Lower leg skin (tissue), 3 donors: ENCODE data around the gene FAM53A.

Experiments used
- POLR2A ChIP-seq, 2 donors: fragments of 450-650 bp; IDR thresholded peaks; one replicate each; pipeline ENCODE4 v1.6.1; 2016 to 2017; ENCODE audit warnings: antibody characterized with exemption in 2 of 2, mild to moderate bottlenecking in 1 of 2, moderate library complexity in 1 of 2
- TF ChIP-seq, protein P1 (sequence below), 3 donors: fragments of 450-650 bp; IDR thresholded peaks; one replicate each; pipeline ENCODE4 v1.5.1; 2016; ENCODE audit warnings: antibody characterized with exemption in 3 of 3, mild to moderate bottlenecking in 3 of 3, moderate library complexity in 2 of 3

DNA sequence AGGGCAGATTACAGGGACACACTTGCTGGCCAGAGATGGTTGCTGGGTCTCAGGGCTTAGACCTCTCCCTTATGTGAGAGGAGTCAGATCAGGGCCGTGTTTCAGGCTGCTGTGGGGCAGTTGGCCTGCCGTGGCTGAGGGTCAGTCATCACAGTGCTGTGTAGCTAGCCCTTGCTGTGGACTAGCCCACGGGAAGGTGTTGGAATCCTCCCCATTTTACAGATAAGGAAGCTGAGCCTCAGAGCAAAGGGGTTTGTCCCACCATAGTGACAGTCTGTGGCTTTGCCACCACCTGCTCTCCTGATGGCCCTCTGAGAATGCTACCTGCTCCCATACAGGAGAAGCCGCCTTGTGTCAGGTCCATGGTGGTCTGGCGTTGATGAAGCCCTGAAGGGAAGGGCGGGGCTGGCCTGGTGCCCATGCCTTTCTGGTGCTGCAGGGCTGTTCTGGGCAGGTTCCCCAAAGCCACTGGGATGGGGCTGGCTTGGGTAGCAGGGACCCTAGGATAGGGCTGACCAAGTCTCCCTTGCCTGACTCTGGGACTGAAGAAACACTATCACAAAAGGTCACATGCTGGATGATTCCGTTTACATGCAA, 2.4 kb upstream of the FAM53A start:
- TF ChIP-seq, protein P1, sequence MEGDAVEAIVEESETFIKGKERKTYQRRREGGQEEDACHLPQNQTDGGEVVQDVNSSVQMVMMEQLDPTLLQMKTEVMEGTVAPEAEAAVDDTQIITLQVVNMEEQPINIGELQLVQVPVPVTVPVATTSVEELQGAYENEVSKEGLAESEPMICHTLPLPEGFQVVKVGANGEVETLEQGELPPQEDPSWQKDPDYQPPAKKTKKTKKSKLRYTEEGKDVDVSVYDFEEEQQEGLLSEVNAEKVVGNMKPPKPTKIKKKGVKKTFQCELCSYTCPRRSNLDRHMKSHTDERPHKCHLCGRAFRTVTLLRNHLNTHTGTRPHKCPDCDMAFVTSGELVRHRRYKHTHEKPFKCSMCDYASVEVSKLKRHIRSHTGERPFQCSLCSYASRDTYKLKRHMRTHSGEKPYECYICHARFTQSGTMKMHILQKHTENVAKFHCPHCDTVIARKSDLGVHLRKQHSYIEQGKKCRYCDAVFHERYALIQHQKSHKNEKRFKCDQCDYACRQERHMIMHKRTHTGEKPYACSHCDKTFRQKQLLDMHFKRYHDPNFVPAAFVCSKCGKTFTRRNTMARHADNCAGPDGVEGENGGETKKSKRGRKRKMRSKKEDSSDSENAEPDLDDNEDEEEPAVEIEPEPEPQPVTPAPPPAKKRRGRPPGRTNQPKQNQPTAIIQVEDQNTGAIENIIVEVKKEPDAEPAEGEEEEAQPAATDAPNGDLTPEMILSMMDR (IDR thresholded peaks at IDR 0.05) = no peak
- TF ChIP-seq POLR2A (IDR thresholded peaks at IDR 0.05) = no peak
